ENCODE results near the gene PHF1. TPM values are rescaled to one million over a fixed set of nuclear protein-coding genes. Genes with fewer than 3 reads are reported as not detected.

PHF1 gene
- total and polyA plus RNA-seq, 2 of the 13 experiments (the other 11 are each of a cell fraction or from before 2014, with no cell fraction given), result 25.4 to 61.9 TPM

DNA sequence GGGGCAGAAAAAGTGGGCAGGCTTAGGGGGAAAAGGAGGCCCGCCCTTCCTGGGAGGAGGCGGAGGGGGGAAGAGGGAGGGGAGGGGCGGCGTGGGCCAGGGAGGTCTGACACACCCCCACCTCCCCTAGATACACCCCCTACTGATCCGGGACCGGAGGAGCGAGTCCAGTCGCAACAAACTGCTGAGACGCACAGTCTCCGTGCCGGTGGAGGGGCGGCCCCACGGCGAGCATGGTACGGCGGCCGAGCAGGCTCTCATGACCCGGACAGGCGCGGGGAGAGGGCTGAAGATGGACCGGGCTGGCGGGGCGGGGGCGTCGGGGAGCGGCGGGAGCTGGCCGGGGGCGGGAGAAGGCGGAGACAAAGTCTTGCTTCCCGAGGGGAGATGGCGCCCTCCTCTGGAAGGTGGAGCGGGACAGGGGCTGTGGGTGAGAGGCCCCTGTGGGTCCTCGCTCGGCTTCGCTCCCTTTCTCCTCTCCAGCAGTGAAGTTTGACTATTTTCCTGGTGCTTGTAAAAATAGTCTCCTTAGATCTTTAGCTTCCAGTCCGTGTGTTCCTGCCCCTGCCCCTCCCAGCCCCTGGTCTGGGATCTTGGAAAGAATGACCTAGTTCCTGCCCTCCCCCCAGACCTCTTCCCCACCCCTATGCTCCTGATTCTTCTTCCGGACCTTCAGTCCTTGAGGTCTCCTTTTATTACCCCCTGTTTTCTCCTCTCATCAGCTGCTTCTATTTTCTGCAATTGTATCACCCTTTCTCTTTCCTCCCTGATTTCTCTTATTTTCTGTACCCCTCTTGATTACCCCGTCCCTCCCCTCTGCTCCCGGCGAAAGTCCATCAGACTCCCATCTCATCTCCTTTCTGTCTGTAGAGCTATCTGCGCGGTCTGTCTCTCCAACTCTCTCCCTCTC is 15.1 kb downstream of the PHF1 start (continued):
- TF ChIP-seq MTF2 (CRISPR knock-in tag; IDR thresholded peaks at IDR 0.05; ENCODE audit: borderline replicate concordance), result no peak
- TF ChIP-seq ZNF790 (CRISPR knock-in tag; IDR thresholded peaks at IDR 0.05; ENCODE audit: borderline replicate concordance), result no peak
- TF ChIP-seq, protein P1, sequence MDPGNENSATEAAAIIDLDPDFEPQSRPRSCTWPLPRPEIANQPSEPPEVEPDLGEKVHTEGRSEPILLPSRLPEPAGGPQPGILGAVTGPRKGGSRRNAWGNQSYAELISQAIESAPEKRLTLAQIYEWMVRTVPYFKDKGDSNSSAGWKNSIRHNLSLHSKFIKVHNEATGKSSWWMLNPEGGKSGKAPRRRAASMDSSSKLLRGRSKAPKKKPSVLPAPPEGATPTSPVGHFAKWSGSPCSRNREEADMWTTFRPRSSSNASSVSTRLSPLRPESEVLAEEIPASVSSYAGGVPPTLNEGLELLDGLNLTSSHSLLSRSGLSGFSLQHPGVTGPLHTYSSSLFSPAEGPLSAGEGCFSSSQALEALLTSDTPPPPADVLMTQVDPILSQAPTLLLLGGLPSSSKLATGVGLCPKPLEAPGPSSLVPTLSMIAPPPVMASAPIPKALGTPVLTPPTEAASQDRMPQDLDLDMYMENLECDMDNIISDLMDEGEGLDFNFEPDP (CRISPR knock-in tag; conservative IDR thresholded peaks at IDR 0.05), result no peak
- TF ChIP-seq, protein P2, sequence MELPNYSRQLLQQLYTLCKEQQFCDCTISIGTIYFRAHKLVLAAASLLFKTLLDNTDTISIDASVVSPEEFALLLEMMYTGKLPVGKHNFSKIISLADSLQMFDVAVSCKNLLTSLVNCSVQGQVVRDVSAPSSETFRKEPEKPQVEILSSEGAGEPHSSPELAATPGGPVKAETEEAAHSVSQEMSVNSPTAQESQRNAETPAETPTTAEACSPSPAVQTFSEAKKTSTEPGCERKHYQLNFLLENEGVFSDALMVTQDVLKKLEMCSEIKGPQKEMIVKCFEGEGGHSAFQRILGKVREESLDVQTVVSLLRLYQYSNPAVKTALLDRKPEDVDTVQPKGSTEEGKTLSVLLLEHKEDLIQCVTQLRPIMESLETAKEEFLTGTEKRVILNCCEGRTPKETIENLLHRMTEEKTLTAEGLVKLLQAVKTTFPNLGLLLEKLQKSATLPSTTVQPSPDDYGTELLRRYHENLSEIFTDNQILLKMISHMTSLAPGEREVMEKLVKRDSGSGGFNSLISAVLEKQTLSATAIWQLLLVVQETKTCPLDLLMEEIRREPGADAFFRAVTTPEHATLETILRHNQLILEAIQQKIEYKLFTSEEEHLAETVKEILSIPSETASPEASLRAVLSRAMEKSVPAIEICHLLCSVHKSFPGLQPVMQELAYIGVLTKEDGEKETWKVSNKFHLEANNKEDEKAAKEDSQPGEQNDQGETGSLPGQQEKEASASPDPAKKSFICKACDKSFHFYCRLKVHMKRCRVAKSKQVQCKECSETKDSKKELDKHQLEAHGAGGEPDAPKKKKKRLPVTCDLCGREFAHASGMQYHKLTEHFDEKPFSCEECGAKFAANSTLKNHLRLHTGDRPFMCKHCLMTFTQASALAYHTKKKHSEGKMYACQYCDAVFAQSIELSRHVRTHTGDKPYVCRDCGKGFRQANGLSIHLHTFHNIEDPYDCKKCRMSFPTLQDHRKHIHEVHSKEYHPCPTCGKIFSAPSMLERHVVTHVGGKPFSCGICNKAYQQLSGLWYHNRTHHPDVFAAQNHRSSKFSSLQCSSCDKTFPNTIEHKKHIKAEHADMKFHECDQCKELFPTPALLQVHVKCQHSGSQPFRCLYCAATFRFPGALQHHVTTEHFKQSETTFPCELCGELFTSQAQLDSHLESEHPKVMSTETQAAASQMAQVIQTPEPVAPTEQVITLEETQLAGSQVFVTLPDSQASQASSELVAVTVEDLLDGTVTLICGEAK (IDR thresholded peaks at IDR 0.05), result no peak
- TF ChIP-seq, protein P2 (CRISPR knock-in tag; IDR thresholded peaks at IDR 0.05), result 0 out of 2 replicates have a peak, but pooled peaks have one; percentile 26
- TF ChIP-seq ZNF335 (CRISPR knock-in tag; IDR thresholded peaks at IDR 0.05), result 0 out of 2 replicates have a peak, but pooled peaks have one; percentile 37
- TF ChIP-seq RBAK (CRISPR knock-in tag; IDR thresholded peaks at IDR 0.05), result no peak
- no peak for TF ChIP-seq ZNF224 (CRISPR knock-in tag; IDR thresholded peaks at IDR 0.05)
- peak; percentile 74; the same call in 1 of the 2 replicates for TF ChIP-seq ZNF788 (CRISPR knock-in tag; IDR thresholded peaks at IDR 0.05; ENCODE audit: borderline replicate concordance)
- peak; percentile 21; the same call in 1 of the 2 replicates for TF ChIP-seq SIX1 (CRISPR knock-in tag; IDR thresholded peaks at IDR 0.05; ENCODE audit: borderline replicate concordance)
- TF ChIP-seq HDAC2 (CRISPR knock-in tag; IDR thresholded peaks at IDR 0.05), result no peak; the same call in 1 of the 2 replicates
- no peak for TF ChIP-seq ZNF446 (CRISPR knock-in tag; IDR thresholded peaks at IDR 0.05)
- no peak for TF ChIP-seq TCF7L2 (IDR thresholded peaks at IDR 0.05; ENCODE audit: low read depth, low read length)
- TF ChIP-seq GABPA (IDR thresholded peaks at IDR 0.05; ENCODE audit: low read depth, low read length), result no peak; the same call in 1 of the 2 replicates
- peak; percentile 27; the same call in 1 of the 2 replicates for TF ChIP-seq GABPA (CRISPR knock-in tag; IDR thresholded peaks at IDR 0.05; ENCODE audit: low read depth)
- peak; percentile 55; the same call in 1 of the 2 replicates for TF ChIP-seq ELF3 (CRISPR knock-in tag; IDR thresholded peaks at IDR 0.05)
- TF ChIP-seq HMG20A (CRISPR knock-in tag; IDR thresholded peaks at IDR 0.05; ENCODE audit: borderline replicate concordance), result no peak
